Immature natural killer cell (primary cell): Measurements from ENCODE around the gene EEF1G. TPM values are rescaled to one million over a fixed set of nuclear protein-coding genes. Genes with fewer than 3 reads are reported as not detected.

ENCODE experiments used
- DNase-seq, 3 donors: peaks; one replicate each; pipeline ENCODE4 v3.0.0; 2022; ENCODE audit warnings: mixed read lengths in 1 of 3
- H3K27ac Mint-ChIP-seq, 6 donors: one replicate each; pipeline ENCODE4 v1.8.0; 2020; ENCODE audit warnings: mixed read lengths in 6 of 6, mild to moderate bottlenecking in 5 of 6, inconsistent platforms in 4 of 6, moderate library complexity in 3 of 6
- H3K27me3 Mint-ChIP-seq, 3 donors: one replicate each; pipeline ENCODE4 v1.8.0; 2020 to 2021; ENCODE audit warnings: low read depth in 3 of 3, mild to moderate bottlenecking in 3 of 3, mixed read lengths in 3 of 3, moderate library complexity in 3 of 3, inconsistent platforms in 1 of 3
- H3K36me3 Mint-ChIP-seq, 3 donors: one replicate each; pipeline ENCODE4 v1.8.0; 2020; ENCODE audit warnings: mixed read lengths in 3 of 3, inconsistent platforms in 2 of 3, mild to moderate bottlenecking in 2 of 3
- H3K4me1 Mint-ChIP-seq, 2 donors: one replicate each; pipeline ENCODE4 v1.8.0; 2020; ENCODE audit warnings: inconsistent platforms in 2 of 2, mild to moderate bottlenecking in 2 of 2, mixed read lengths in 2 of 2, moderate library complexity in 1 of 2
- H3K4me3 Mint-ChIP-seq, 5 donors: one replicate each; pipeline ENCODE4 v1.8.0; 2020; ENCODE audit warnings: mild to moderate bottlenecking in 5 of 5, mixed read lengths in 5 of 5, inconsistent platforms in 3 of 5, moderate library complexity in 3 of 5
- H3K9me3 Mint-ChIP-seq, 6 donors: one replicate each; pipeline ENCODE4 v1.8.0; 2020; ENCODE audit warnings: mild to moderate bottlenecking in 6 of 6, mixed read lengths in 6 of 6, inconsistent platforms in 4 of 6, moderate library complexity in 3 of 6
- polyA plus RNA-seq, 3 donors: library from polyadenylated mRNA; unstranded; fragments of 300-500 nt; fragmentation: Illumina TruSeq; gene quantifications; one replicate each; pipeline ENCODE4 v1.2.3, GENCODE V29; 2021

Gene EEF1G
- polyA plus RNA-seq, 3 donors from 2014 or later, result 628 to 849 (median 821) TPM

- H3K36me3 Mint-ChIP-seq, result no peaks in the 10 kb centered on the region
- H3K9me3 Mint-ChIP-seq, result no peaks in the 10 kb centered on the region
- peaks cover 65 to 67% of the 10 kb centered on the region in 2 donors for H3K4me1 Mint-ChIP-seq
- peaks cover 0 to 6% (median 3%) of the 10 kb centered on the region in 3 donors for H3K27me3 Mint-ChIP-seq
- H3K27ac Mint-ChIP-seq, result peak overlapping the region; percentile 90 to 95 (median 94)
- H3K4me3 Mint-ChIP-seq, result peak overlapping the region; percentile 96 to 99 (median 96)
- peak in 2 of 3 donors; percentile 30 to 31 for DNase-seq
Measured at GRCh38 chr11:62544581-62545436, 28.9 kb downstream of the EEF1G start.

GRCh38 chr11:62543680-62544444 lies 29.8 kb downstream of the EEF1G start:
- Mint-ChIP-seq H3K9me3 (no peaks in the 10 kb centered on the region), H3K36me3 (no peaks in the 10 kb centered on the region), H3K4me1 (peaks cover 75 to 77% of the 10 kb centered on the region in 2 donors), H3K4me3 (peak overlapping the region; percentile 96 to 99 (median 96)), H3K27ac (peak overlapping the region; percentile 90 to 95 (median 94)), H3K27me3 (peaks cover 0 to 6% (median 3%) of the 10 kb centered on the region in 3 donors)
- DNase-seq, result no peak

- peak overlapping the region; percentile 90 to 95 (median 94) for H3K27ac Mint-ChIP-seq
- peaks cover 0 to 6% (median 6%) of the 10 kb centered on the region in 3 donors for H3K27me3 Mint-ChIP-seq
- H3K9me3 Mint-ChIP-seq, result no peaks in the 10 kb centered on the region
- DNase-seq, result peak; percentile 71 to 73 (median 71)
- peaks cover 77 to 80% of the 10 kb centered on the region in 2 donors for H3K4me1 Mint-ChIP-seq
- H3K4me3 Mint-ChIP-seq, result peak overlapping the region; percentile 96 to 99 (median 96)
- no peaks in the 10 kb centered on the region for H3K36me3 Mint-ChIP-seq
Measured at GRCh38 chr11:62542750-62543567, 30.7 kb downstream of the EEF1G start.

- no peaks in the 10 kb centered on the region for H3K9me3 Mint-ChIP-seq
- H3K4me1 Mint-ChIP-seq, result peaks cover 74 to 80% of the 10 kb centered on the region in 2 donors
- peak overlapping the region; percentile 90 to 95 (median 94) for H3K27ac Mint-ChIP-seq
- H3K36me3 Mint-ChIP-seq, result no peaks in the 10 kb centered on the region
- peaks cover 0 to 6% (median 4%) of the 10 kb centered on the region in 3 donors for H3K27me3 Mint-ChIP-seq
- DNase-seq, result no peak
- peak overlapping the region; percentile 96 to 99 (median 96) for H3K4me3 Mint-ChIP-seq
Measured at GRCh38 chr11:62542111-62542745, 31.5 kb downstream of the EEF1G start.

GRCh38 chr11:62540804-62541701 lies 32.6 kb downstream of the EEF1G start:
- peak in 1 of 3 donors; percentile 31 for DNase-seq
- H3K36me3 Mint-ChIP-seq, result no peaks in the 10 kb centered on the region
- H3K27me3 Mint-ChIP-seq, result peaks cover 2 to 6% (median 4%) of the 10 kb centered on the region in 3 donors
- H3K4me3 Mint-ChIP-seq, result peak overlapping the region; percentile 59 to 98 (median 96)
- peaks cover 78 to 83% of the 10 kb centered on the region in 2 donors for H3K4me1 Mint-ChIP-seq
- H3K27ac Mint-ChIP-seq, result peak overlapping the region; percentile 90 to 95 (median 94)
- no peaks in the 10 kb centered on the region for H3K9me3 Mint-ChIP-seq

- Mint-ChIP-seq H3K36me3 (peaks cover 0 to 6% (median 5%) of the 10 kb centered on the region in 3 donors), H3K27me3 (peaks cover 4 to 6% (median 4%) of the 10 kb centered on the region in 3 donors), H3K27ac (peak overlapping the region; percentile 89 to 95 (median 90)), H3K4me3 (peak overlapping the region; percentile 68 to 96 (median 71)), H3K4me1 (peaks cover 77 to 80% of the 10 kb centered on the region in 2 donors), H3K9me3 (no peaks in the 10 kb centered on the region)
- DNase-seq, result peak in 1 of 3 donors; percentile 31
Measured at GRCh38 chr11:62539238-62539925, 34.3 kb downstream of the EEF1G start.

- no peak for DNase-seq
- peaks cover 0 to 11% (median 5%) of the 10 kb centered on the region in 3 donors for H3K36me3 Mint-ChIP-seq
- peak overlapping the region; percentile 68 to 96 (median 71) for H3K4me3 Mint-ChIP-seq
- peak overlapping the region; percentile 89 to 95 (median 90) for H3K27ac Mint-ChIP-seq
- H3K27me3 Mint-ChIP-seq, result peaks cover 3 to 4% (median 4%) of the 10 kb centered on the region in 3 donors
- no peaks in the 10 kb centered on the region for H3K9me3 Mint-ChIP-seq
- H3K4me1 Mint-ChIP-seq, result peaks cover 72 to 73% of the 10 kb centered on the region in 2 donors
Measured at GRCh38 chr11:62538470-62539237, 35.0 kb downstream of the EEF1G start.

- DNase-seq, result no peak
- Mint-ChIP-seq H3K4me3 (no peak overlapping the region), H3K4me1 (peaks cover 49 to 69% of the 10 kb centered on the region in 2 donors), H3K27me3 (peaks cover 2 to 6% (median 3%) of the 10 kb centered on the region in 3 donors), H3K36me3 (peaks cover 3 to 28% (median 17%) of the 10 kb centered on the region in 3 donors), H3K9me3 (no peaks in the 10 kb centered on the region), H3K27ac (peak overlapping the region in 4 of 6 donors; percentile 35 to 74 (median 44))
Measured at GRCh38 chr11:62536301-62536957, 37.3 kb downstream of the EEF1G start.

- Mint-ChIP-seq H3K4me1 (peaks cover 45 to 69% of the 10 kb centered on the region in 2 donors), H3K27ac (peak overlapping the region in 1 of 6 donors; percentile 74), H3K9me3 (no peaks in the 10 kb centered on the region), H3K27me3 (peaks cover under 1 to 6% (median 3%) of the 10 kb centered on the region in 3 donors), H3K36me3 (peaks cover 3 to 34% (median 22%) of the 10 kb centered on the region in 3 donors), H3K4me3 (no peak overlapping the region)
- no peak for DNase-seq
Measured at GRCh38 chr11:62535802-62536201, 37.9 kb downstream of the EEF1G start.

- peaks cover 3 to 6% (median 3%) of the 10 kb centered on the region in 3 donors for H3K27me3 Mint-ChIP-seq
- no peak for DNase-seq
- peaks cover 3 to 41% (median 22%) of the 10 kb centered on the region in 3 donors for H3K36me3 Mint-ChIP-seq
- no peaks in the 10 kb centered on the region for H3K9me3 Mint-ChIP-seq
- peak overlapping the region in 4 of 6 donors; percentile 2 to 74 (median 70) for H3K27ac Mint-ChIP-seq
- peaks cover 41 to 69% of the 10 kb centered on the region in 2 donors for H3K4me1 Mint-ChIP-seq
- H3K4me3 Mint-ChIP-seq, result no peak overlapping the region
Measured at GRCh38 chr11:62534779-62535545, 38.7 kb downstream of the EEF1G start.
